SH-SY5Y (cell line): Measurements from ENCODE around the gene PLA1A.

ENCODE experiments used
- GATA2 ChIP-seq: IDR thresholded peaks from 2 replicates; pipeline ENCODE4 v1.6.1; 2011; ENCODE audit warnings: mild to moderate bottlenecking, low read depth, low read length
- GATA3 ChIP-seq: IDR thresholded peaks from 2 replicates; pipeline ENCODE4 v1.6.1; 2011; ENCODE audit warnings: low read depth, mild to moderate bottlenecking, low read length, moderate library complexity

The PLA1A gene

GRCh38 chr3:119592861-119593260 is 4.8 kb upstream of the PLA1A start:
- no peak for TF ChIP-seq GATA2
- TF ChIP-seq GATA3 = no peak

GRCh38 chr3:119594066-119594465 is 3.6 kb upstream of the PLA1A start:
- TF ChIP-seq GATA2 (no peak), GATA3 (no peak)

- no peak for TF ChIP-seq GATA3
- no peak for TF ChIP-seq GATA2
Observed at GRCh38 chr3:119595639-119596334, 1.9 kb upstream of the PLA1A start.

GRCh38 chr3:119596398-119596797 is 1.3 kb upstream of the PLA1A start:
- no peak for TF ChIP-seq GATA3
- TF ChIP-seq GATA2 = no peak

GRCh38 chr3:119598410-119599098 is 869 bp downstream of the PLA1A start:
- TF ChIP-seq GATA3 = no peak
- TF ChIP-seq GATA2 = no peak

GRCh38 chr3:119599558-119600174 is 2.0 kb downstream of the PLA1A start:
- TF ChIP-seq GATA2 = no peak
- TF ChIP-seq GATA3 = no peak

GRCh38 chr3:119600732-119601131 is 3.0 kb downstream of the PLA1A start:
- TF ChIP-seq GATA3 (no peak), GATA2 (no peak)

GRCh38 chr3:119601154-119601553 is 3.5 kb downstream of the PLA1A start:
- no peak for TF ChIP-seq GATA3

GRCh38 chr3:119602676-119603075 is 5.0 kb downstream of the PLA1A start:
- TF ChIP-seq GATA3 = no peak
- TF ChIP-seq GATA2 = no peak

- TF ChIP-seq GATA3 (no peak), GATA2 (no peak)
Observed at GRCh38 chr3:119604878-119605277, 7.2 kb downstream of the PLA1A start.

GRCh38 chr3:119608405-119609000 is 10.8 kb downstream of the PLA1A start:
- TF ChIP-seq GATA3 = no peak
- no peak for TF ChIP-seq GATA2

GRCh38 chr3:119609301-119609700 is 11.6 kb downstream of the PLA1A start:
- TF ChIP-seq GATA3 (no peak), GATA2 (no peak)

GRCh38 chr3:119611664-119612063 is 14.0 kb downstream of the PLA1A start:
- no peak for TF ChIP-seq GATA3
- no peak for TF ChIP-seq GATA2

GRCh38 chr3:119613201-119613600 is 15.5 kb downstream of the PLA1A start:
- TF ChIP-seq GATA2 = no peak
- no peak for TF ChIP-seq GATA3
